ENCODE data around the gene BCL2L2. TPM values are rescaled to one million over a fixed set of nuclear protein-coding genes. Genes with fewer than 3 reads are reported as not detected.

Gene BCL2L2
- total and polyA plus RNA-seq, 9 of the 15 experiments (the other 6 are each of a cell fraction or from before 2014, with no cell fraction given) = 2.6 to 32.5 (median 14.7) TPM

DNA sequence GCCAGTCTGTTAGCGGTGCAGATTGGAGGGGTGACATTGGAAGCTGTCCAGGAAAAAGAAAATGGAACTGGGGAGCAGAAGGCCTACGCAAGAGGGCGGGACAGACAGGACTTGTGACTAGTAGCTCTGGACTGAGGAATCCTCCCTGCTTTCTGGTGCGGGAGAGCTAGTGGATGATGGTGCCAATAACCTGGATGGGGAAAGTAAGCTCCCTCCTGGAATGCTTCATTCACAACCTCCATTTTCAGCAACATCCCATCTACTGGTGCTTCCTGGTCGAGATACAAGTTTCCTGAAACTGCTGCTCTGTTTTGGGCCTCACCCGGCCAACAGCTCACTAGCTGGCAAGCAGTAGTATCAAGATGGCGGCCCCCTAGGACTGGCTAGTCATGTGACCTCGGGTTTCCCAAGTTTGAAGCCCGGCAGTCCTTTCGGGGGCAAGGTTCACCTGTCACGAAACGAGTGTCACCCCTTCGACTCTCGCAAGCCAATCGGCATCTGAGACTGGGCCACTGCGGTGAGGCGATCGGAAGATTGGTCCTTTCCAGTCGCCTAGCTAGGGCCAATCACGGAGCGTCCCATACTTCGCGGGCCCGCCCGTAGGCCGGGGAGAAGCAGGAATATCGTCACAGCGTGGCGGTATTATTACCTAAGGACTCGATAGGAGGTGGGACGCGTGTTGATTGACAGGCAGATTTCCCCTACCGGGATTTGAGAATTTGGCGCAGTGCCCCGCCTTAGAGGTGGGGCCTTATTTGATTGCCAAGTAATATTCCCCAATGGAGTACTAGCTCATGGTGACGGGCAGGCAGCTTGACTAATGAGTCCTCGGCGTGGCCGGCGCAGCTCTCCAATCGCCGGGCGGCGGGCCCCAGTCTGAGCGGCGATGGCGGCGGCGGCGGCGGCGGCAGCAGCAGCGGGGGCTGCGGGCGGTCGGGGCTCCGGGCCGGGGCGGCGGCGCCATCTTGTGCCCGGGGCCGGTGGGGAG, 14.2 kb downstream of the BCL2L2 start, which contains the start of gene PABPN1 (continued):
- TF ChIP-seq MEF2D (tag; conservative IDR thresholded peaks at IDR 0.05; ENCODE audit: low read depth) (no peak), ZNF143 (CRISPR knock-in tag; IDR thresholded peaks at IDR 0.05) (no peak), SMAD2 (IDR thresholded peaks at IDR 0.05; ENCODE audit: low read depth, low read length) (no peak), SP2 (IDR thresholded peaks at IDR 0.05; ENCODE audit: extremely low read depth, low read depth, low read length, poor library complexity, severe bottlenecking) (peak; percentile 95), ZNF584 (CRISPR knock-in tag; IDR thresholded peaks at IDR 0.05; ENCODE audit: low read depth) (no peak), ZNF830 (CRISPR knock-in tag; IDR thresholded peaks at IDR 0.05) (no peak), RFX5 (IDR thresholded peaks at IDR 0.05; ENCODE audit: low read depth, low read length) (peak; percentile 41; the same call in 1 of the 2 replicates), RBBP5 (IDR thresholded peaks at IDR 0.05; ENCODE audit: borderline replicate concordance, insufficient read depth, low read length, poor library complexity, severe bottlenecking) (no peak), PHB2 (IDR thresholded peaks at IDR 0.05; ENCODE audit: low read depth) (no peak), ZNF347 (CRISPR knock-in tag; IDR thresholded peaks at IDR 0.05; ENCODE audit: low read depth) (no peak), DMBX1 (CRISPR knock-in tag; IDR thresholded peaks at IDR 0.05; ENCODE audit: borderline replicate concordance) (no peak), ETS2 (tag; IDR thresholded peaks at IDR 0.05; ENCODE audit: borderline replicate concordance, poor library complexity, severe bottlenecking) (no peak), ZNF785 (CRISPR knock-in tag; IDR thresholded peaks at IDR 0.05) (no peak), STAG1 (CRISPR knock-in tag; IDR thresholded peaks at IDR 0.05; ENCODE audit: borderline replicate concordance) (no peak)
- TF ChIP-seq, protein P1, sequence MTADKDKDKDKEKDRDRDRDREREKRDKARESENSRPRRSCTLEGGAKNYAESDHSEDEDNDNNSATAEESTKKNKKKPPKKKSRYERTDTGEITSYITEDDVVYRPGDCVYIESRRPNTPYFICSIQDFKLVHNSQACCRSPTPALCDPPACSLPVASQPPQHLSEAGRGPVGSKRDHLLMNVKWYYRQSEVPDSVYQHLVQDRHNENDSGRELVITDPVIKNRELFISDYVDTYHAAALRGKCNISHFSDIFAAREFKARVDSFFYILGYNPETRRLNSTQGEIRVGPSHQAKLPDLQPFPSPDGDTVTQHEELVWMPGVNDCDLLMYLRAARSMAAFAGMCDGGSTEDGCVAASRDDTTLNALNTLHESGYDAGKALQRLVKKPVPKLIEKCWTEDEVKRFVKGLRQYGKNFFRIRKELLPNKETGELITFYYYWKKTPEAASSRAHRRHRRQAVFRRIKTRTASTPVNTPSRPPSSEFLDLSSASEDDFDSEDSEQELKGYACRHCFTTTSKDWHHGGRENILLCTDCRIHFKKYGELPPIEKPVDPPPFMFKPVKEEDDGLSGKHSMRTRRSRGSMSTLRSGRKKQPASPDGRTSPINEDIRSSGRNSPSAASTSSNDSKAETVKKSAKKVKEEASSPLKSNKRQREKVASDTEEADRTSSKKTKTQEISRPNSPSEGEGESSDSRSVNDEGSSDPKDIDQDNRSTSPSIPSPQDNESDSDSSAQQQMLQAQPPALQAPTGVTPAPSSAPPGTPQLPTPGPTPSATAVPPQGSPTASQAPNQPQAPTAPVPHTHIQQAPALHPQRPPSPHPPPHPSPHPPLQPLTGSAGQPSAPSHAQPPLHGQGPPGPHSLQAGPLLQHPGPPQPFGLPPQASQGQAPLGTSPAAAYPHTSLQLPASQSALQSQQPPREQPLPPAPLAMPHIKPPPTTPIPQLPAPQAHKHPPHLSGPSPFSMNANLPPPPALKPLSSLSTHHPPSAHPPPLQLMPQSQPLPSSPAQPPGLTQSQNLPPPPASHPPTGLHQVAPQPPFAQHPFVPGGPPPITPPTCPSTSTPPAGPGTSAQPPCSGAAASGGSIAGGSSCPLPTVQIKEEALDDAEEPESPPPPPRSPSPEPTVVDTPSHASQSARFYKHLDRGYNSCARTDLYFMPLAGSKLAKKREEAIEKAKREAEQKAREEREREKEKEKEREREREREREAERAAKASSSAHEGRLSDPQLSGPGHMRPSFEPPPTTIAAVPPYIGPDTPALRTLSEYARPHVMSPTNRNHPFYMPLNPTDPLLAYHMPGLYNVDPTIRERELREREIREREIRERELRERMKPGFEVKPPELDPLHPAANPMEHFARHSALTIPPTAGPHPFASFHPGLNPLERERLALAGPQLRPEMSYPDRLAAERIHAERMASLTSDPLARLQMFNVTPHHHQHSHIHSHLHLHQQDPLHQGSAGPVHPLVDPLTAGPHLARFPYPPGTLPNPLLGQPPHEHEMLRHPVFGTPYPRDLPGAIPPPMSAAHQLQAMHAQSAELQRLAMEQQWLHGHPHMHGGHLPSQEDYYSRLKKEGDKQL (CRISPR knock-in tag; IDR thresholded peaks at IDR 0.05; ENCODE audit: borderline replicate concordance) = no peak
- TF ChIP-seq, protein P2, sequence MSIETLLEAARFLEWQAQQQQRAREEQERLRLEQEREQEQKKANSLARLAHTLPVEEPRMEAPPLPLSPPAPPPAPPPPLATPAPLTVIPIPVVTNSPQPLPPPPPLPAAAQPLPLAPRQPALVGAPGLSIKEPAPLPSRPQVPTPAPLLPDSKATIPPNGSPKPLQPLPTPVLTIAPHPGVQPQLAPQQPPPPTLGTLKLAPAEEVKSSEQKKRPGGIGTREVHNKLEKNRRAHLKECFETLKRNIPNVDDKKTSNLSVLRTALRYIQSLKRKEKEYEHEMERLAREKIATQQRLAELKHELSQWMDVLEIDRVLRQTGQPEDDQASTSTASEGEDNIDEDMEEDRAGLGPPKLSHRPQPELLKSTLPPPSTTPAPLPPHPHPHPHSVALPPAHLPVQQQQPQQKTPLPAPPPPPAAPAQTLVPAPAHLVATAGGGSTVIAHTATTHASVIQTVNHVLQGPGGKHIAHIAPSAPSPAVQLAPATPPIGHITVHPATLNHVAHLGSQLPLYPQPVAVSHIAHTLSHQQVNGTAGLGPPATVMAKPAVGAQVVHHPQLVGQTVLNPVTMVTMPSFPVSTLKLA (conservative IDR thresholded peaks at IDR 0.05) = peak; percentile 52 to 65

Data from K562 (cell line).